Stimulated activated CD4-positive, alpha-beta T cell treated with anti-CD3 and anti-CD28 coated beads, Interleukin-15, amount 100 ng/mL, for 24 hours (primary cell): ENCODE results near the gene TMOD2.

Source experiments
- DNase-seq: peaks from one replicate; pipeline ENCODE4 v3.0.0-alpha.2; 2020

The TMOD2 gene

GRCh38 chr15:51736069-51736468 is 15.3 kb upstream of the TMOD2 start:
- peak; percentile 49 for DNase-seq

GRCh38 chr15:51736751-51737521 is 14.5 kb upstream of the TMOD2 start:
- DNase-seq: peak; percentile 72

GRCh38 chr15:51737522-51738305 is 13.7 kb upstream of the TMOD2 start, which contains the start of gene LYSMD2:
Gene LYSMD2, minus strand, starts transcription at chr15:51737655. Its CDS starts 33 bp downstream, at chr15:51737622.
- DNase-seq: peak; percentile 80

GRCh38 chr15:51738553-51738952 is 12.8 kb upstream of the TMOD2 start:
- no peak for DNase-seq

- no peak for DNase-seq
Measured at GRCh38 chr15:51739061-51739712, 12.2 kb upstream of the TMOD2 start.

- no peak for DNase-seq
Measured at GRCh38 chr15:51749307-51749706, 2.1 kb upstream of the TMOD2 start.

- no peak for DNase-seq
Measured at GRCh38 chr15:51750186-51750585, 1.2 kb upstream of the TMOD2 start.

DNA sequence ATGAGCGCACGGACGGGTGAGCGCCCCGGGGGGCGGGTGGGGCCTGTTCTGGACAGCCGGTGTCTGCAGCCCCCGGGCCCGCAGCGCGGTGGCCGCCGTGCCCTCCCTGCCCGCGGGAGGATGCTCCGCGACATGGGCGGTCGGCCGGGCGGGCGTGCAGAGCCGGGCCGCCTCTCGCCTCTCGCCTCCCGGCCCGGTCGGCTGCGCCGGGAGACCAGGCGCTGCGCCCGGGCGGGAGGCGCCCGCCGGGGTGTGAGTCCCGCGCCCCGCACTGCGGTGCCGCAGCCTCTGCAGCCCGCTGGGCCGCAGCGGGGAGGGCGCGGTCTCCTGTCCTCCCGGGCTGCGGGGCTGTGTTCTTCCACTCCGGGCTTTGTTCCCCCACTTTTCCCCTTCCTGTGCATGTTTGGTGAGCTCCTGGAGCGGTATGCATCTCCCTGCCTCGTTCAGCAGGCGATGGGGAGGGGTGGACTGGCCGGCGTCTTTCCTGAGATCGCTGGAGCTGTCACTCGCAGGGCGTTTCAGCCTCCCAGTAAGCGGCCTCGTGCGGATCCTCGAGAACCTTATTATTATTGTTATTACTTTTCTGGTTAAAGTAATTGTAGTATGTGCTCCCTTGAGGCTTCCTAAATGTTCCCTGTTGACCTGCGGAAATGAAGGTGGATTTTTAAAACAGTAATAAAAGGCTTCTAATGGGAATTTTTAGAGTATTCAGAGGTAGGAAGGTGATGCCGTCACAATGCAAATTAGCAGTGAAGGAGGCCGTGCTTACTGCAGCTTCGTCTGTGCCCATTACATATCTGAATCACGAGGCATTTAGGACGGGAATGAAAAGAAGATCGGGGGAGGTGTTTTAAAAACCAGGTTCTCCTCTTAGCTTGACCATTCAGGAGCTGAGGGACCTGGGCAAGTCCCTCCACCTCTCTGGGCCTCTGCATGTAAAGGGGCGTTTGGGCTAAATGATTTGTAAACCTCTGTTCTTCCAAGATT is 593 bp downstream of the TMOD2 start:
- peak; percentile 46 for DNase-seq

DNA sequence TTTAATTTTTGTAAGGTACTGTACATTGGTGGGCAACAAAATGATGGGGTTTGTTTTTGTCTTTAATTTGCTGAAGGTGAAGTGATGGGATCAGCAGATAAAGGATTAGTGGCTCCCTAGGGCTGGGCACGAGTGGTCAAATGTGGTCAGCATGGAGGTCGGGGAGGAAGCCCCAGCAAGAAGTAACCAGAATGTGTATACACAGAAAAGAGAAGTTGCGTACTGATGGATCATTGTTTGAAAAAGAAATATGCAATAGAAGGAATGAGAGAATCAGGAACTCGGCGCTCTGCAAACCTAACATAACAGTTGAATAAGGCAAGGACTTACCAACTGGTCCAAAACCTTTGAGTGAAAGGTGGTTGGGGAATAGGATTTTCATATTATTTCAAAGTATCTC is 1.5 kb downstream of the TMOD2 start:
- no peak for DNase-seq

DNA sequence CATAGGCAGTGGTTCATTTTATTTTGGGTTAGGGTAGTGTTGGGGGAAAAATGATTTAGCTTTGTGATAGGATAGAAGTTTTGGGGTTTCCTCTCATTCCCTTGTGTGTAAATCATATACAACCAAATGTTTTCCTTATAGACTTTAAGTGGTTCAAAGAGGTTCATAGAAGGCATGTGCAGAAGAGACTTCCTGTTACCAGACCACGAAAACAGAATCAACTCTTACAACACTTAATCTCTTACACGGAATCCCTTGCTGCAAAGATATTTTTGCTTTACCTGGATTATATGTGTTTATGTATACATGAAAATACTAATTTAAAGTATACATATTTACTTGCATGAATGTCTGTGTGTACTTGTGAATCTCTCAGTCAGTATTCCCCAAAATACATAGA is 2.9 kb downstream of the TMOD2 start:
- DNase-seq: no peak

- no peak for DNase-seq
Measured at GRCh38 chr15:51755790-51756189, 4.4 kb downstream of the TMOD2 start.

DNA sequence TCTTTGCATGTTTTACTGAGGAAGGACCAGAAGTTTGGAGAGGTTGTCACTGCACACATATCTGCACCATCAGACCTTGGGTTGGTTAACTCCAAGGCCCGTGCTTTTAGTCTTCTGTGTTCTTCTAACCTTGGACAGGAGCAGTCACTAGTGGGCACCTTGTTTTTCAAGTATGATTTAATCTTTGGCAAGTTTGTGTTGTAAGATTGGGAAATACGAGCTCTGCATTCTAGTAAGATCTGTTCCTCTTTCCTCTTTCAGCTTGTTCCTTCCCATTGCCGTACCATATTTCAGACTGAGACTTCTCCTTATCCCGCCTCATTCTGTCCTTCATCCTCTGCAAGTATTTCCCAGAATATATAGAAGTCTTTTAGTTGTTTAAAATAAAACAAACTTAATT is 5.1 kb downstream of the TMOD2 start:
- DNase-seq: no peak

- no peak for DNase-seq
Measured at GRCh38 chr15:51757450-51757849, 6.1 kb downstream of the TMOD2 start.

GRCh38 chr15:51758645-51759044 is 7.2 kb downstream of the TMOD2 start:
- no peak for DNase-seq

GRCh38 chr15:51759557-51760070 is 8.2 kb downstream of the TMOD2 start:
- DNase-seq: peak; percentile 22

GRCh38 chr15:51760805-51761204 is 9.4 kb downstream of the TMOD2 start:
- no peak for DNase-seq

- DNase-seq: no peak
Measured at GRCh38 chr15:51765751-51766150, 14.4 kb downstream of the TMOD2 start.

DNA sequence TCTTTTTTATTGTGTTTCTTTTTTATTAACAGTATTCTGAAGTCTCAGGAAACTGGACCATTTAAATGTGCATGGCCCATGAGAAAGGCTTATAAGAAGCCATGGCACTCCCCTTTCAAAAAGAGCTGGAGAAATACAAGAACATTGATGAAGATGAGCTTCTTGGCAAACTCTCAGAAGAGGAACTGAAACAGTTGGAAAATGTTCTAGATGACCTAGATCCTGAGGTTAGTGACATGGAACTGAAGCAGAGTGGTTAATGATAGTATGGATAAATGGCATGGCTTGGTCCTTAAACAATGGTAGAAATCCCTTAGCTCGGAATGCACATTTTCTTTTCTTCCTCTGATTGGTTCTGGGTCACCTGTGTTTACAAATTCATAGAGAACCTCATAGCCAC is 14.9 kb downstream of the TMOD2 start:
- DNase-seq: no peak

GRCh38 chr15:51768018-51768417 is 16.6 kb downstream of the TMOD2 start:
- no peak for DNase-seq

DNA sequence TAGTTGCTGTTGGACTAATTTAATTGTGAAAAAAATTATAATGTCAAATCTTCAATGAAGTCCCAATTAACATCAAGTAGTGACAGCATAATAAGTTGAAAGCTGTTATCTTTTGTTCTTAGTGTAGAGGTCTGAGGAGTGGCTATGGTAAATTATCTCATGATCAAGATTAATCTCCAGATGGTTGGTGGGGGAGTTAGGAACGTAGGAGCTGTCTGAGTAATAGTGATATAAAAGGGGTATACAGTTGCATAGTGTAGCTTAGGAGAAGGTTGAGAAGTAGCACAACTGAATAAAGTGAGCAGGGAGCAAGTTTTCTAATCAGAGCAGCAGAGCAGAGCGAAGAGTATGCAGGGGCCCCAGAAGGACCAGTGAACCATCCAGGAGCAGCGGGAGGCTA is 19.5 kb downstream of the TMOD2 start:
- DNase-seq: no peak

DNA sequence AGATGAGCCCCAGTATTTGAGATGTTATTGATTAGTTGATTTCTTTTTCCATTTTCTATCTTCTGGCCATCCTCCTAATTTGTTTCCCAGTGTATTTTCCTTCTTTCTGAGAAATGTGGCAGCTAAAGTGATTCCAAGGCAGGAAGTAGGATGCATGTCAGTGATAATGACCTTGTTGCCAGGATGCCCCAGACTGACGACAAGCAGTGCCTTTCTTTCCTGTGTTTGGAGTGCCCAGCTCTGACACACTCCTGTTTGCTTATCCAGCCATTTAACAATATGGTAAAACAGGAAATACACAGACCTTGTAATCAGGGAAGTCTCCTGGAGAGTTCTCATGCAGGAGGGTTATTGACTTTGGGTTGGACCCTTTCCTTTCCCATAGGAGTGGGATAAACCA is 20.4 kb downstream of the TMOD2 start:
- DNase-seq: no peak

DNA sequence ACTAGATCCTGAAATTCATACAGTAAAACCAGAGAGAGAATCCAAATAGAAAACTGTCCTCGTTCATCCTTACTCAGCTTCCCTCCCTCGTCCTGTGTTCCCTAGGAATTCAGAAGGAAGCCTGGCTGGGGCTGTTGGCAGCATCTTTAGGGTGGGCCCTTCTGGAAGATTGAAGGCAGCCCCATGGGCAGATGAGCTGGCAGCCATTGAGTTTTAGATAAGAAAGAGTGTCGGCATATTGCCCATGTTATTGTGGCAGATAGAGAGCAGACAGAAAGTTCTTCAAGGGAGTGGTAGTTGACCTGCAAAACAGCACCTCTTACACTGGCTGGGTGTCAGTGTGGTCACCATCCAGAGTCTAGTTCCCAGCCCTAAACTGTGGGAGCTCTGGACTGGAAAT is 23.5 kb downstream of the TMOD2 start:
- DNase-seq: no peak
